Measurements from ENCODE around the gene FAM107B. TPM values are rescaled to one million over a fixed set of nuclear protein-coding genes. Genes with fewer than 3 reads are reported as not detected.
"Not testable (repeated sequence)": the region's sequence is repeated elsewhere in the genome, so short reads cannot be mapped to it uniquely, and the experiment has no call there.

Gene FAM107B
- polyA plus RNA-seq, 3 donors from 2014 or later: 240 to 338 (median 268) TPM

DNA sequence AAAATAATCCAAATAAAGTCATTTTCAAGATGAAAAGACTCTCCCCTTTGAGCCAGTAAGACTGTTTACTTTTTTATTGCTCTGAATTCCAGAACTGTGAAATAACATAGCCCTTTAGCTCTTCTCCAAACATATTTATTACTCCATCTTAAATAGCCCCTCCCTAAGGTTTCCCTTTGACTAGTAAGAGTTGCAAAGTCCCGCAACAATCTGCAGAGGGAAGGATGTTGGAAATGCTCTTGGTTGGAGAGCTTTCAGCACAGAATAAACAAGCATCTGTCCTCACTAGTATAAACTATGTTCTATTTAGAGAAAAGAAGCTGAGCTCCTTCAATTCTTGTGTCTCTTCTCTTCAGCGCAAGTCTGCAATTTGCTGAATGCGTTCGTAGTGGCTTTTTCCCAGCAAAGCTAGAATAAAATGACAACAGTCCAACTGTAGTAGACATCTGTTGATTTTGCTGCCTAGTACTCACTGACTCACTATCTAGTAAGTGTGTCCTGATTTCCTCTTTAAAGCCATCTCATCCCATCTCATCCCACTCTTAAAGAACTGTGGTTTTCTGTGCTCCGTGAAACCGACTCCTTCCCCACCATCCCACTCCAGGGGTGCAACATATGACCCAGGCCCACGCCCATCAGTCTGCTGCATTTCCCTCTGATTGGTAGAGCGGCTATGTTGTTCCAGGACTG, 104.0 kb downstream of the FAM107B start:
- DNase-seq: no peak
- Mint-ChIP-seq H3K27ac (no peak overlapping the region), H3K4me3 (no peak overlapping the region), H3K36me3 (no peaks in the 10 kb centered on the region), H3K4me1 (peaks cover 11 to 28% of the 10 kb centered on the region in 2 donors), H3K27me3 (ENCODE audit: low read depth in 3 of 3) (peaks cover 0 to 2% (median 0%) of the 10 kb centered on the region in 3 donors), H3K9me3 (no peaks in the 10 kb centered on the region)

- H3K9me3 Mint-ChIP-seq: no peaks in the 10 kb centered on the region
- peak overlapping the region in 1 of 5 donors; percentile 43 for H3K4me3 Mint-ChIP-seq
- no peak for DNase-seq
- no peak overlapping the region for H3K27ac Mint-ChIP-seq
- H3K36me3 Mint-ChIP-seq: no peaks in the 10 kb centered on the region
- peaks cover 0 to 2% (median 0%) of the 10 kb centered on the region in 3 donors for H3K27me3 Mint-ChIP-seq (ENCODE audit: low read depth in 3 of 3)
- peaks cover 23 to 39% of the 10 kb centered on the region in 2 donors for H3K4me1 Mint-ChIP-seq
Observed at GRCh38 chr10:14669576-14669975, 105.1 kb downstream of the FAM107B start.

GRCh38 chr10:14667781-14668180, 106.9 kb downstream of the FAM107B start:
- no peak overlapping the region for H3K4me3 Mint-ChIP-seq
- H3K9me3 Mint-ChIP-seq: no peaks in the 10 kb centered on the region
- H3K27me3 Mint-ChIP-seq (ENCODE audit: low read depth in 3 of 3): peaks cover 0 to 2% (median 0%) of the 10 kb centered on the region in 3 donors
- peaks cover 32 to 50% of the 10 kb centered on the region in 2 donors for H3K4me1 Mint-ChIP-seq
- no peak overlapping the region for H3K27ac Mint-ChIP-seq
- DNase-seq: no peak
- no peaks in the 10 kb centered on the region for H3K36me3 Mint-ChIP-seq

DNA sequence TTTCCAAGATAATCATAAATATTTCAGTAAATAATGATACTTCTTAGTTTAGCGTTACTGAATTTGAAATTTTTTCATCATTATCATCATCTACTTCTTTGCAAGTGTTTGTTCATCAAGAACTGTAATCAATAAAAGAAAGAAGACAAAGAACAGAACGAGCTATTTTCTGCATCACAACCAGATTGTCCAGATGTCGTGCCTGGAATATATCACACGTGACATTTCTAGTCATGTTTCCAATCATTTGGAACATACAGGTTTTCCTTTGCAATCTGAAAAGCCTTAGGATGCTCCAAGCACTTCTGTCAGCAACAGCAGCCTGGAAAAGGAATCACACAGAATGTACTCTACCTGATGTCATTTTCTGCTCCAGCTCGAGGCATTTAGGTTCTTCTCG, 107.4 kb downstream of the FAM107B start:
- H3K9me3 Mint-ChIP-seq: no peaks in the 10 kb centered on the region
- peaks cover 37 to 55% of the 10 kb centered on the region in 2 donors for H3K4me1 Mint-ChIP-seq
- H3K4me3 Mint-ChIP-seq: no peak overlapping the region
- no peak for DNase-seq
- H3K27me3 Mint-ChIP-seq (ENCODE audit: low read depth in 3 of 3): peaks cover 0 to 2% (median 0%) of the 10 kb centered on the region in 3 donors
- H3K36me3 Mint-ChIP-seq: no peaks in the 10 kb centered on the region
- no peak overlapping the region for H3K27ac Mint-ChIP-seq

DNA sequence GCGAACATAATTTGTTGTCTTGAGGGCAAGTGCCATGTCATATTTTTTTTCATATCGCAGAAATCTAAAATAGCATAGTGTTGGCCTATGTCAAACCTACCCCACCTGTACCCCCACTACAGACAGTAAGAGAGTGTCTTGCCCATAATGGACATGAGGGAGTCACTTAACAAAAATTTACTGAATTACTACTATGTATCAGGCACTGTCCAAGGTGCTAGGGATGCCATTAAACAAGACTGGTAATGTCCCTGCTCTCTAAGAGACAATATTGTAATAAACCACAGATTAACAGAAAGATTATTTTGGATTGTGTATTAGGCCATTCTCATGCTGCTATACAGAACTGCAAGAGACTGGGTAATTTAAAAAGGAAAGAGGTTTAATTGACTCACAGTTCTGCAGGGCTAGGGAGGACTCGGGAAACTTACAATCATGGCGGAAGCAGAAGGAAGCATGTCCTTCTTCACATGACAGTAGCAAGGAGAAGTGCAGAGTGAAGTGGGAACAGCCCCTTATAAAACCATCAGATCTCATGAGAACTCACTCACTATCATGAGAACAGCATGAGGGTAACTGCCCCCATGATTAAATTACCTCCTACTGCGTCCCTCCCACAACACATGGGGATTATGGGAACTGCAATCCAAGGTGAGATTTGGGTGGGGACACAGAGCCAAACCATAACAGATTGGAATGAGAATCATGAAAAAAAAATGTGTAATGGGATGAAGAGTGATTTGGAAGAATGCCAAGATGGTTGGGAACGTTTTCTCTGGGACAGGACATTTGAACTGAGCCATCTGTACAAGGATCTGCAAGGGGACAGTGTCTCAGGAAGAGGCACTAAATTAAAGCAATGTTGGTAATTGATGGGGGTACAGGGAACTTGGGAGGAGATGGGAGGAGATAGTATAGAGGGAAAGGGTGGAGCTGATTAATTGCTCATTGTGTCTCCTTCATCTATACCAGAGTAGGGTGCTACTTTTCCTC, 108.5 kb downstream of the FAM107B start:
- no peaks in the 10 kb centered on the region for H3K9me3 Mint-ChIP-seq
- peaks cover 0 to 2% (median 0%) of the 10 kb centered on the region in 3 donors for H3K27me3 Mint-ChIP-seq (ENCODE audit: low read depth in 3 of 3)
- H3K36me3 Mint-ChIP-seq: no peaks in the 10 kb centered on the region
- DNase-seq: no peak
- peak overlapping the region in 4 of 5 donors; percentile 5 to 61 (median 23) for H3K4me3 Mint-ChIP-seq
- H3K4me1 Mint-ChIP-seq: peaks cover 48 to 65% of the 10 kb centered on the region in 2 donors
- H3K27ac Mint-ChIP-seq: peak overlapping the region; percentile 30 to 81 (median 56)

GRCh38 chr10:14665304-14665703, 109.4 kb downstream of the FAM107B start:
- no peaks in the 10 kb centered on the region for H3K27me3 Mint-ChIP-seq (ENCODE audit: low read depth in 3 of 3)
- peak; percentile 28 to 47 (median 34) for DNase-seq
- H3K27ac Mint-ChIP-seq: peak overlapping the region; percentile 30 to 81 (median 70)
- H3K36me3 Mint-ChIP-seq: no peaks in the 10 kb centered on the region
- peak overlapping the region in 4 of 5 donors; percentile 13 to 61 (median 40) for H3K4me3 Mint-ChIP-seq
- H3K4me1 Mint-ChIP-seq: peaks cover 56 to 71% of the 10 kb centered on the region in 2 donors
- H3K9me3 Mint-ChIP-seq: no peaks in the 10 kb centered on the region

DNA sequence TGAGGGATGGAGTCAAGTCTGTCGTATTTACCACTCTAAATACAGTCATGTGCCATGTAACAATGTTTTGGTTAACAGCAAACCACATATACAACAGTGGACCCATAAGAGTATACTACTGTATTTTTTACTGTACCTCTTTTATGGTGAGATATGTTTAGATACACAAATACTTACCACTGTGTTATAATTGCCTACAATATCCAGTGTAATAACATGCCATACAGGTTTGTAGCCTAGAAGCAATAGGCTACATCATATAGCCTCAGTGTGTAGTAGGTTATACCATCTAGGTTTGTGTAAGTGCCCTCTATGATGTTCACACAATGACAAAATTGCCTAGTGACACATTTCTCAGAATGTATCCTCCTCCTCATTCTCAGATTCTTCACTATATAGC, 110.4 kb downstream of the FAM107B start:
- H3K4me3 Mint-ChIP-seq: peak overlapping the region in 1 of 5 donors; percentile 6
- no peaks in the 10 kb centered on the region for H3K36me3 Mint-ChIP-seq
- peaks cover 66 to 73% of the 10 kb centered on the region in 2 donors for H3K4me1 Mint-ChIP-seq
- peak overlapping the region in 5 of 6 donors; percentile 9 to 78 (median 30) for H3K27ac Mint-ChIP-seq
- H3K9me3 Mint-ChIP-seq: no peaks in the 10 kb centered on the region
- peaks cover 0 to 3% (median 0%) of the 10 kb centered on the region in 3 donors for H3K27me3 Mint-ChIP-seq (ENCODE audit: low read depth in 3 of 3)
- no peak for DNase-seq

GRCh38 chr10:14661818-14662217, 112.9 kb downstream of the FAM107B start:
- H3K36me3 Mint-ChIP-seq: no peaks in the 10 kb centered on the region
- no peak for DNase-seq
- H3K27me3 Mint-ChIP-seq (ENCODE audit: low read depth in 3 of 3): peaks cover 0 to 5% (median 0%) of the 10 kb centered on the region in 3 donors
- no peaks in the 10 kb centered on the region for H3K9me3 Mint-ChIP-seq
- peak overlapping the region in 2 of 6 donors; percentile 50 to 93 for H3K27ac Mint-ChIP-seq
- H3K4me1 Mint-ChIP-seq: peaks cover 91% of the 10 kb centered on the region in 2 donors
- peak overlapping the region in 3 of 5 donors; percentile 1 to 4 (median 1) for H3K4me3 Mint-ChIP-seq

GRCh38 chr10:14660831-14661230, 113.9 kb downstream of the FAM107B start:
- Mint-ChIP-seq H3K4me3 (peak overlapping the region in 4 of 5 donors; percentile 38 to 86 (median 66)), H3K27me3 (ENCODE audit: low read depth in 3 of 3) (peaks cover 0 to 5% (median 0%) of the 10 kb centered on the region in 3 donors), H3K4me1 (peaks cover 85 to 88% of the 10 kb centered on the region in 2 donors), H3K9me3 (no peaks in the 10 kb centered on the region), H3K36me3 (no peaks in the 10 kb centered on the region), H3K27ac (peak overlapping the region; percentile 36 to 97 (median 81))
- no peak for DNase-seq

DNA sequence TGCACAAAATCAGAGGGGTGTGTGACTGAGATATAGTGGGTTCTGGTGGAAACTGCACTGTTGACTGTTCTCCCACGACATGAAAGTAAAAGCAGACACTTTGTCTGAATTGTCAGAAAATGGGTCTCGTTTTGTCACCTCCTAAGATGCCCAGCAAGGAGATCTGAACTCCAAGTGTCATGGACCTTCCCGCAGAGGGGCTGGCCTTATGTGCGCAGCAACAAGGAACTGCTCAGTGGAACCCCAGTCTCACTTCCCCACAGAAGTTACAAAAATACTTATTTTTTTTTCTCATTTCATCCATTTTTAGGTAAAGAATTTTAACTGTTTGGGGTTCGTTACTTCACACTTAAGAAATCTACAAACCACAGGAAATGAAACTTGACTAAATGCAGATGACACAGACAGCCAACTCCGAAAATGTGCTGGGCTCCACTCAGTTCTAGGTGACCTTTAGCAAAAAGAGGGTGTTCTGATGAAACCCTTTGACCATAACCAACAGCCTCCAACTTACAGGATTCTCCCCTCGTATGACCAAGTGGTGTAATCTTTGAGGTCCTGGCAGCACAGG, 115.0 kb downstream of the FAM107B start:
- Mint-ChIP-seq H3K9me3 (no peaks in the 10 kb centered on the region), H3K4me1 (peaks cover 78 to 79% of the 10 kb centered on the region in 2 donors), H3K27ac (peak overlapping the region; percentile 91 to 97 (median 94)), H3K4me3 (peak overlapping the region; percentile 71 to 86 (median 79)), H3K27me3 (ENCODE audit: low read depth in 3 of 3) (peaks cover 0 to 6% (median 2%) of the 10 kb centered on the region in 3 donors), H3K36me3 (no peaks in the 10 kb centered on the region)
- DNase-seq: peak; percentile 64 to 67 (median 66)

DNA sequence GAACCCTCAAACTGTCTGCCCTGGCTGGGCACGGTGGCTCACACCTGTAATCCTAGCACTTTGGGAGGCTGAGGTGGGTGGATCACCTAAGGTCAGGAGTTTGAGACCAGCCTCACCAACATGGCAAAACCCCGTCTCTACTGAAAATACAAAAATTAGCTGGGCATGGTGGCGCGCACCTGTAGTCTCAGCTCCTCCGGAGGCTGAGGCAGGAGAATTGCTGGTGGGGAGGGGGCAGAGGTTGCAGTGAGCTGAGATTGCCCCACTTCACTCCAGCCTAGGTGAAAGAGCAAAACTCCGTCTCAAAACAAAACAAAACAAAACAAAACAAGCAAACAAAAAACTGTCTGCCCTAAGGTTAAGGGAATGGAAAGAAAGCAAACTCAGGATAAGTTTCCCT, 115.6 kb downstream of the FAM107B start:
- DNase-seq; H3K36me3 Mint-ChIP-seq; H3K27me3 Mint-ChIP-seq (ENCODE audit: low read depth in 3 of 3); H3K9me3 Mint-ChIP-seq: not testable (repeated sequence)
- Mint-ChIP-seq H3K4me3 (peak overlapping the region; percentile 71 to 86 (median 79)), H3K27ac (peak overlapping the region; percentile 91 to 97 (median 94)), H3K4me1 (peaks cover 78 to 80% of the 10 kb centered on the region in 2 donors)

- Mint-ChIP-seq H3K36me3 (no peaks in the 10 kb centered on the region), H3K4me3 (peak overlapping the region; percentile 71 to 86 (median 79)), H3K4me1 (peaks cover 79 to 82% of the 10 kb centered on the region in 2 donors), H3K27ac (peak overlapping the region; percentile 91 to 97 (median 94)), H3K27me3 (ENCODE audit: low read depth in 3 of 3) (peaks cover 0 to 6% (median 2%) of the 10 kb centered on the region in 3 donors), H3K9me3 (no peaks in the 10 kb centered on the region)
- peak in 1 of 3 donors; percentile 22 for DNase-seq
Observed at GRCh38 chr10:14658331-14659127, 116.2 kb downstream of the FAM107B start.

All from immature natural killer cell (primary cell).